K562 (cell line): Measurements from ENCODE around the gene MEIG1. TPM values are rescaled to one million over a fixed set of nuclear protein-coding genes. Genes with fewer than 3 reads are reported as not detected.
A peak's percentile ranks its signal among the peaks of the same experiment; 100 is the strongest.

Experiments used
- CC2D1A ChIP-seq: fragments of 450-650 bp; IDR thresholded peaks from 2 replicates; pipeline ENCODE4 v1.6.1; 2017; ENCODE audit warnings: mild to moderate bottlenecking
- CHD1 ChIP-seq: fragments of 200-600 bp; sonication (generic); IDR thresholded peaks from one replicate; pipeline ENCODE4 v1.6.1; 2012; ENCODE audit warnings: mild to moderate bottlenecking, moderate library complexity, low read length, inconsistent platforms
- ETV5 ChIP-seq: sonication (generic); formaldehyde crosslinking; IDR thresholded peaks from 2 replicates; pipeline ENCODE4 v1.4.0; 2020; ENCODE audit warnings: low read depth, mild to moderate bottlenecking, missing genetic modification reagents
- FOXJ2 ChIP-seq: fragments of 200-800 bp; sonication (Bioruptor generic); IDR thresholded peaks from 2 replicates; pipeline ENCODE4 v1.6.1; 2016; ENCODE audit warnings: missing genetic modification characterization, missing compliant biosample characterization
- GATA2 ChIP-seq: sonication (generic); formaldehyde crosslinking; IDR thresholded peaks from 2 replicates; pipeline ENCODE4 v1.4.0; 2020; ENCODE audit warnings: mild to moderate bottlenecking, missing genetic modification reagents
- HCFC1 ChIP-seq: IDR thresholded peaks from 2 replicates; pipeline ENCODE4 v1.6.1; 2012; ENCODE audit warnings: low read depth, low read length, improper control_type of control experiment
- HDAC8 ChIP-seq: fragments of 450-650 bp; IDR thresholded peaks from 2 replicates; pipeline ENCODE4 v1.6.1; 2016; ENCODE audit warnings: mild to moderate bottlenecking, missing genetic modification characterization, moderate library complexity, missing compliant biosample characterization
- PBX2 ChIP-seq, 2 experiments: IDR thresholded peaks in 1 of 2; conservative IDR thresholded peaks in 1 of 2; 2 replicates each; pipeline ENCODE4 v1.6.1; 2016; ENCODE audit warnings: low read depth in 2 of 2, mild to moderate bottlenecking in 1 of 2, missing compliant biosample characterization in 1 of 2, missing genetic modification characterization in 1 of 2, moderate library complexity in 1 of 2
- PHB ChIP-seq: fragments of 250-450 bp; sonication (Bioruptor Pico); IDR thresholded peaks from 2 replicates; pipeline ENCODE4 v1.5.0; 2021
- SAP30 ChIP-seq: fragments of 200-600 bp; sonication (generic); IDR thresholded peaks from 2 replicates; pipeline ENCODE4 v1.6.1; 2012; ENCODE audit warnings: borderline replicate concordance, low read depth, mild to moderate bottlenecking, moderate library complexity, low read length, control low read depth, inconsistent platforms; ENCODE audit not compliant: insufficient read depth, poor library complexity, severe bottlenecking
- SOX6 ChIP-seq: fragments of 450-650 bp; IDR thresholded peaks from 2 replicates; pipeline ENCODE4 v1.6.1; 2014; ENCODE audit warnings: mild to moderate bottlenecking
- SPI1 ChIP-seq: IDR thresholded peaks from 2 replicates; pipeline ENCODE4 v1.6.1; 2011; ENCODE audit warnings: low read depth, low read length, control low read depth, borderline replicate concordance
- TBL1XR1 ChIP-seq, 2 experiments: IDR thresholded peaks; 2 replicates each; pipeline ENCODE4 v1.6.1; 2012; ENCODE audit warnings: improper control_type of control experiment in 2 of 2, low read length in 2 of 2, mild to moderate bottlenecking in 1 of 2
- ZFP36 ChIP-seq: fragments of 150-350 bp; IDR thresholded peaks from 2 replicates; pipeline ENCODE4 v1.6.1; 2018; ENCODE audit warnings: low read length, low read depth; ENCODE audit not compliant: partially characterized antibody
- polyA plus RNA-seq, 8 experiments: library from polyadenylated mRNA; depleted of rRNA in 4 of 8; stranded (reverse) in 5 of 8; unstranded in 3 of 8; fragments of >200 nt; fragmentation: Nextera tagmentation in 2 of 8; fragmentation: Illumina TruSeq in 1 of 8; extraction: Ambion mirVana in 2 of 8; extraction: Trizol in 1 of 8; gene quantifications; 2 replicates each; pipeline versions ENCODE4 v1.2.1 to v1.2.3, GENCODE V29; 2011 to 2014; ENCODE audit warnings: inconsistent platforms in 1 of 8, missing spikeins in 1 of 8
- total RNA-seq, 7 experiments: library from RNA; depleted of rRNA in 6 of 7; stranded (reverse); fragments of >200 nt in 6 of 7; fragmentation: Illumina TruSeq in 2 of 7; extraction: Trizol in 2 of 7; gene quantifications; 2 replicates each; pipeline versions ENCODE4 v1.2.1 to v1.2.3, GENCODE V29; 2011 to 2021; ENCODE audit warnings: low replicate concordance in 1 of 7
- TF ChIP-seq, protein P1 (sequence below): fragments of 200-800 bp; sonication (Bioruptor generic); IDR thresholded peaks from 2 replicates; pipeline ENCODE4 v1.6.1; 2016; ENCODE audit warnings: missing genetic modification characterization, missing compliant biosample characterization
- TF ChIP-seq, protein P2 (sequence below): fragments of 250-450 bp; sonication (Bioruptor Pico); IDR thresholded peaks from 2 replicates; pipeline ENCODE4 v1.9.0; 2021; ENCODE audit warnings: mild to moderate bottlenecking, inconsistent platforms

Gene MEIG1
- total and polyA plus RNA-seq, 9 of the 15 experiments (the other 6 are each of a cell fraction or from before 2014, with no cell fraction given), result 0.19 to 1.7 (median 0.54) TPM; not detected in 3

- TF ChIP-seq TBL1XR1 (IDR thresholded peaks at IDR 0.05; ENCODE audit: low read length in 2 of 2) (peak in 1 of 2 experiments; percentile 8; a peak in 1 of 4 replicates), ETV5 (CRISPR knock-in tag) (peak; percentile 67; the same call in 1 of the 2 replicates), PBX2 (CRISPR knock-in tag; IDR thresholded peaks at IDR 0.05; ENCODE audit: low read depth) (peak; percentile 63), PBX2 (tag; conservative IDR thresholded peaks at IDR 0.05; ENCODE audit: low read depth) (peak; percentile 94), SPI1 (no peak), CC2D1A (peak; percentile 34; the same call in 1 of the 2 replicates), FOXJ2 (tag) (peak; percentile 75), PHB (CRISPR knock-in tag) (0 out of 2 replicates have a peak, but pooled peaks have one; percentile 27), SOX6 (peak; percentile 58; the same call in 1 of the 2 replicates), SAP30 (peak; percentile 63), CHD1 (peak; percentile 65), GATA2 (CRISPR knock-in tag) (0 out of 2 replicates have a peak, but pooled peaks have one; percentile 16), HCFC1 (peak; percentile 65), ZFP36 (peak; percentile 13), HDAC8 (tag) (peak; percentile 77; the same call in 1 of the 2 replicates)
- TF ChIP-seq, protein P1, sequence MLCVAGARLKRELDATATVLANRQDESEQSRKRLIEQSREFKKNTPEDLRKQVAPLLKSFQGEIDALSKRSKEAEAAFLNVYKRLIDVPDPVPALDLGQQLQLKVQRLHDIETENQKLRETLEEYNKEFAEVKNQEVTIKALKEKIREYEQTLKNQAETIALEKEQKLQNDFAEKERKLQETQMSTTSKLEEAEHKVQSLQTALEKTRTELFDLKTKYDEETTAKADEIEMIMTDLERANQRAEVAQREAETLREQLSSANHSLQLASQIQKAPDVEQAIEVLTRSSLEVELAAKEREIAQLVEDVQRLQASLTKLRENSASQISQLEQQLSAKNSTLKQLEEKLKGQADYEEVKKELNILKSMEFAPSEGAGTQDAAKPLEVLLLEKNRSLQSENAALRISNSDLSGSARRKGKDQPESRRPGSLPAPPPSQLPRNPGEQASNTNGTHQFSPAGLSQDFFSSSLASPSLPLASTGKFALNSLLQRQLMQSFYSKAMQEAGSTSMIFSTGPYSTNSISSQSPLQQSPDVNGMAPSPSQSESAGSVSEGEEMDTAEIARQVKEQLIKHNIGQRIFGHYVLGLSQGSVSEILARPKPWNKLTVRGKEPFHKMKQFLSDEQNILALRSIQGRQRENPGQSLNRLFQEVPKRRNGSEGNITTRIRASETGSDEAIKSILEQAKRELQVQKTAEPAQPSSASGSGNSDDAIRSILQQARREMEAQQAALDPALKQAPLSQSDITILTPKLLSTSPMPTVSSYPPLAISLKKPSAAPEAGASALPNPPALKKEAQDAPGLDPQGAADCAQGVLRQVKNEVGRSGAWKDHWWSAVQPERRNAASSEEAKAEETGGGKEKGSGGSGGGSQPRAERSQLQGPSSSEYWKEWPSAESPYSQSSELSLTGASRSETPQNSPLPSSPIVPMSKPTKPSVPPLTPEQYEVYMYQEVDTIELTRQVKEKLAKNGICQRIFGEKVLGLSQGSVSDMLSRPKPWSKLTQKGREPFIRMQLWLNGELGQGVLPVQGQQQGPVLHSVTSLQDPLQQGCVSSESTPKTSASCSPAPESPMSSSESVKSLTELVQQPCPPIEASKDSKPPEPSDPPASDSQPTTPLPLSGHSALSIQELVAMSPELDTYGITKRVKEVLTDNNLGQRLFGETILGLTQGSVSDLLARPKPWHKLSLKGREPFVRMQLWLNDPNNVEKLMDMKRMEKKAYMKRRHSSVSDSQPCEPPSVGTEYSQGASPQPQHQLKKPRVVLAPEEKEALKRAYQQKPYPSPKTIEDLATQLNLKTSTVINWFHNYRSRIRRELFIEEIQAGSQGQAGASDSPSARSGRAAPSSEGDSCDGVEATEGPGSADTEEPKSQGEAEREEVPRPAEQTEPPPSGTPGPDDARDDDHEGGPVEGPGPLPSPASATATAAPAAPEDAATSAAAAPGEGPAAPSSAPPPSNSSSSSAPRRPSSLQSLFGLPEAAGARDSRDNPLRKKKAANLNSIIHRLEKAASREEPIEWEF (CRISPR knock-in tag), result peak; percentile 52; the same call in 1 of the 2 replicates
- TF ChIP-seq, protein P2, sequence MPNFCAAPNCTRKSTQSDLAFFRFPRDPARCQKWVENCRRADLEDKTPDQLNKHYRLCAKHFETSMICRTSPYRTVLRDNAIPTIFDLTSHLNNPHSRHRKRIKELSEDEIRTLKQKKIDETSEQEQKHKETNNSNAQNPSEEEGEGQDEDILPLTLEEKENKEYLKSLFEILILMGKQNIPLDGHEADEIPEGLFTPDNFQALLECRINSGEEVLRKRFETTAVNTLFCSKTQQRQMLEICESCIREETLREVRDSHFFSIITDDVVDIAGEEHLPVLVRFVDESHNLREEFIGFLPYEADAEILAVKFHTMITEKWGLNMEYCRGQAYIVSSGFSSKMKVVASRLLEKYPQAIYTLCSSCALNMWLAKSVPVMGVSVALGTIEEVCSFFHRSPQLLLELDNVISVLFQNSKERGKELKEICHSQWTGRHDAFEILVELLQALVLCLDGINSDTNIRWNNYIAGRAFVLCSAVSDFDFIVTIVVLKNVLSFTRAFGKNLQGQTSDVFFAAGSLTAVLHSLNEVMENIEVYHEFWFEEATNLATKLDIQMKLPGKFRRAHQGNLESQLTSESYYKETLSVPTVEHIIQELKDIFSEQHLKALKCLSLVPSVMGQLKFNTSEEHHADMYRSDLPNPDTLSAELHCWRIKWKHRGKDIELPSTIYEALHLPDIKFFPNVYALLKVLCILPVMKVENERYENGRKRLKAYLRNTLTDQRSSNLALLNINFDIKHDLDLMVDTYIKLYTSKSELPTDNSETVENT (CRISPR knock-in tag), result peak; percentile 31; the same call in 1 of the 2 replicates
These were observed at the start of gene MEIG1 (continued) for GRCh38 chr10:14959221-14960057.
